ENCODE measurements around the gene BCLAF3.

GRCh38 chrX:20016616-20016945 lies 25.7 kb upstream of the BCLAF3 start:
- TF ChIP-seq, protein P1, sequence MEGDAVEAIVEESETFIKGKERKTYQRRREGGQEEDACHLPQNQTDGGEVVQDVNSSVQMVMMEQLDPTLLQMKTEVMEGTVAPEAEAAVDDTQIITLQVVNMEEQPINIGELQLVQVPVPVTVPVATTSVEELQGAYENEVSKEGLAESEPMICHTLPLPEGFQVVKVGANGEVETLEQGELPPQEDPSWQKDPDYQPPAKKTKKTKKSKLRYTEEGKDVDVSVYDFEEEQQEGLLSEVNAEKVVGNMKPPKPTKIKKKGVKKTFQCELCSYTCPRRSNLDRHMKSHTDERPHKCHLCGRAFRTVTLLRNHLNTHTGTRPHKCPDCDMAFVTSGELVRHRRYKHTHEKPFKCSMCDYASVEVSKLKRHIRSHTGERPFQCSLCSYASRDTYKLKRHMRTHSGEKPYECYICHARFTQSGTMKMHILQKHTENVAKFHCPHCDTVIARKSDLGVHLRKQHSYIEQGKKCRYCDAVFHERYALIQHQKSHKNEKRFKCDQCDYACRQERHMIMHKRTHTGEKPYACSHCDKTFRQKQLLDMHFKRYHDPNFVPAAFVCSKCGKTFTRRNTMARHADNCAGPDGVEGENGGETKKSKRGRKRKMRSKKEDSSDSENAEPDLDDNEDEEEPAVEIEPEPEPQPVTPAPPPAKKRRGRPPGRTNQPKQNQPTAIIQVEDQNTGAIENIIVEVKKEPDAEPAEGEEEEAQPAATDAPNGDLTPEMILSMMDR (IDR thresholded peaks at IDR 0.05): no peak
- TF ChIP-seq POLR2AphosphoS5 (IDR thresholded peaks at IDR 0.05): no peak
- no peak for TF ChIP-seq POLR2A (IDR thresholded peaks at IDR 0.05)
- TF ChIP-seq EP300 (IDR thresholded peaks at IDR 0.05): no peak
